Lower leg skin (tissue), 3 donors: ENCODE results near the gene E2F3.

Experiments
- CTCF ChIP-seq, 3 donors: fragments of 450-650 bp; IDR thresholded peaks; one replicate each; pipeline ENCODE4 v1.5.1; 2016; ENCODE audit warnings: antibody characterized with exemption in 3 of 3, mild to moderate bottlenecking in 3 of 3, moderate library complexity in 2 of 3
- POLR2A ChIP-seq, 2 donors: fragments of 450-650 bp; IDR thresholded peaks; one replicate each; pipeline ENCODE4 v1.6.1; 2016 to 2017; ENCODE audit warnings: antibody characterized with exemption in 2 of 2, mild to moderate bottlenecking in 1 of 2, moderate library complexity in 1 of 2

- TF ChIP-seq CTCF (IDR thresholded peaks at IDR 0.05) (no peak), POLR2A (IDR thresholded peaks at IDR 0.05) (no peak)
Observed at GRCh38 chr6:20458027-20458894, 56.6 kb downstream of the E2F3 start.
